ENCODE measurements around the gene RNF144A.

Gene RNF144A

DNA sequence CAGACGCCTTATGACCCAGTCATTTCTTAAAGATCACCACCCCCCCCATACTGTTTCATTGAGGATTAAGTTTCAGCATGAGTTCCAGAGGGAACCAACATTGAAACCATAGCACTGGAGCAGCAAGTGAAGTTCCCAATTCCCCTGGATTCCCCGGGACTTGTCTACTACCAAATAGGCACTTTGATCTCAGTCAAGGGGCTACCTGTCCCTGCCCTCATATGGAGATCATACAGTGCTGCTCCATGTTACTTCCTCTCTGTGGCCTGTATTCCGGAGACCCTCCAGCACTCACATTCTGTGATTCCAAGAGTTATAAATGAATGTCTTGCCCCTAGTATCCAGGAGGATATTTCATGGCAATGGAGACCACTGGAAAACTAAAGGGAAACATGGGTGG, 42.5 kb downstream of the RNF144A start:
- no peak for TF ChIP-seq FOXP2 (optimal IDR thresholded peaks at IDR 0.05; ENCODE audit: borderline replicate concordance, extremely low read depth, extremely low read length, insufficient read depth)
- TF ChIP-seq, protein P1, sequence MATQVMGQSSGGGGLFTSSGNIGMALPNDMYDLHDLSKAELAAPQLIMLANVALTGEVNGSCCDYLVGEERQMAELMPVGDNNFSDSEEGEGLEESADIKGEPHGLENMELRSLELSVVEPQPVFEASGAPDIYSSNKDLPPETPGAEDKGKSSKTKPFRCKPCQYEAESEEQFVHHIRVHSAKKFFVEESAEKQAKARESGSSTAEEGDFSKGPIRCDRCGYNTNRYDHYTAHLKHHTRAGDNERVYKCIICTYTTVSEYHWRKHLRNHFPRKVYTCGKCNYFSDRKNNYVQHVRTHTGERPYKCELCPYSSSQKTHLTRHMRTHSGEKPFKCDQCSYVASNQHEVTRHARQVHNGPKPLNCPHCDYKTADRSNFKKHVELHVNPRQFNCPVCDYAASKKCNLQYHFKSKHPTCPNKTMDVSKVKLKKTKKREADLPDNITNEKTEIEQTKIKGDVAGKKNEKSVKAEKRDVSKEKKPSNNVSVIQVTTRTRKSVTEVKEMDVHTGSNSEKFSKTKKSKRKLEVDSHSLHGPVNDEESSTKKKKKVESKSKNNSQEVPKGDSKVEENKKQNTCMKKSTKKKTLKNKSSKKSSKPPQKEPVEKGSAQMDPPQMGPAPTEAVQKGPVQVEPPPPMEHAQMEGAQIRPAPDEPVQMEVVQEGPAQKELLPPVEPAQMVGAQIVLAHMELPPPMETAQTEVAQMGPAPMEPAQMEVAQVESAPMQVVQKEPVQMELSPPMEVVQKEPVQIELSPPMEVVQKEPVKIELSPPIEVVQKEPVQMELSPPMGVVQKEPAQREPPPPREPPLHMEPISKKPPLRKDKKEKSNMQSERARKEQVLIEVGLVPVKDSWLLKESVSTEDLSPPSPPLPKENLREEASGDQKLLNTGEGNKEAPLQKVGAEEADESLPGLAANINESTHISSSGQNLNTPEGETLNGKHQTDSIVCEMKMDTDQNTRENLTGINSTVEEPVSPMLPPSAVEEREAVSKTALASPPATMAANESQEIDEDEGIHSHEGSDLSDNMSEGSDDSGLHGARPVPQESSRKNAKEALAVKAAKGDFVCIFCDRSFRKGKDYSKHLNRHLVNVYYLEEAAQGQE (IDR thresholded peaks at IDR 0.05; ENCODE audit: insufficient read depth in 1 of 2, low read depth in 2 of 2, low read length in 2 of 2) = no peak
- no peak for TF ChIP-seq POLR2AphosphoS5 (IDR thresholded peaks at IDR 0.05; ENCODE audit: low read depth, low read length)
- no peak for TF ChIP-seq TAF1 (IDR thresholded peaks at IDR 0.05; ENCODE audit: borderline replicate concordance, insufficient read depth, low read length)
- TF ChIP-seq SIN3A (IDR thresholded peaks at IDR 0.05; ENCODE audit: borderline replicate concordance, insufficient read depth, low read length) = no peak

DNA sequence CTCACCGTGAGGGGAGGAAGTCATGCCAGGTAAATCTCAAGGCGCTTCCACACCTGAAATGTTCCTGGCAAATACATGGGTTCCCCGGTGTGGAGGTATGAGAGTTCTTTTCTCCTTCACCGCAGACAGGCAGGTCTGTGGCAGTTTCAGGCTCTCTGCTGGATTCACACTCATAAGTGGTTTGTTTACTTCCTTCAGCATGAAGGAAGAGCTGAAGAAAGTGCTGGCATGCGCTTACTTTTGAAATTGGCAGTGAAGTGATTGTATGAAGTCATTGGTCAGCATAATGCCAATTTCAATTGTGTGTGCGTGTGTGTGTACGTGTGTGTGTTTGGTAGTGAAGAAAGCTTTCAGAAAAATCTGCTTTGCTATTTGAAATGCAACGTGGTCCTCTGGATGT, 43.4 kb downstream of the RNF144A start:
- TF ChIP-seq TAF1 (IDR thresholded peaks at IDR 0.05; ENCODE audit: borderline replicate concordance, insufficient read depth, low read length) (no peak), POLR2AphosphoS5 (IDR thresholded peaks at IDR 0.05; ENCODE audit: low read depth, low read length) (no peak), FOXP2 (optimal IDR thresholded peaks at IDR 0.05; ENCODE audit: borderline replicate concordance, extremely low read depth, extremely low read length, insufficient read depth) (no peak), SIN3A (IDR thresholded peaks at IDR 0.05; ENCODE audit: borderline replicate concordance, insufficient read depth, low read length) (no peak)
- TF ChIP-seq, protein P1 (IDR thresholded peaks at IDR 0.05; ENCODE audit: insufficient read depth in 1 of 2, low read depth in 2 of 2, low read length in 2 of 2) = no peak

DNA sequence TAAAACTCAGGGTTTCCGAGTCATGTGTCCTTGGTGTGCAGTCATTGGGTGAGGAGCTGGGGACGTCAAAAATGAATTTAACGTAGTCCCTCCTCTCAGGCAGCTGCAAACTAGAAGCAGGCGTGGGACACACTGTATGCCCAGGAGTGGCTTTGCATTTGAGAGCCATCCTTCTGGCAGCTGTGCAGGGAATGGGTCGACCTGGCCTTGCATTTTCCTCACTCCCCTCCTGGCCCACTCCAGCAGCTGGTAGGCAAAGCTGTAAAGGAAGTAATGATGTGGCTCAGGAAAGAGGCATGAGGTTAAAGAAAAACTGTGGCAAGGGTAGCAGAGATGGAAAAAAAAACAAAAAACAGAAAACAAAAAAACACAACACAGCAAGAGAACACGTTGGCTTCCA, 46.5 kb downstream of the RNF144A start:
- TF ChIP-seq, protein P1 (IDR thresholded peaks at IDR 0.05; ENCODE audit: insufficient read depth in 1 of 2, low read depth in 2 of 2, low read length in 2 of 2) = no peak
- no peak for TF ChIP-seq TAF1 (IDR thresholded peaks at IDR 0.05; ENCODE audit: borderline replicate concordance, insufficient read depth, low read length)
- TF ChIP-seq POLR2AphosphoS5 (IDR thresholded peaks at IDR 0.05; ENCODE audit: low read depth, low read length) = no peak
- no peak for TF ChIP-seq FOXP2 (optimal IDR thresholded peaks at IDR 0.05; ENCODE audit: borderline replicate concordance, extremely low read depth, extremely low read length, insufficient read depth)
- TF ChIP-seq SIN3A (IDR thresholded peaks at IDR 0.05; ENCODE audit: borderline replicate concordance, insufficient read depth, low read length) = no peak

DNA sequence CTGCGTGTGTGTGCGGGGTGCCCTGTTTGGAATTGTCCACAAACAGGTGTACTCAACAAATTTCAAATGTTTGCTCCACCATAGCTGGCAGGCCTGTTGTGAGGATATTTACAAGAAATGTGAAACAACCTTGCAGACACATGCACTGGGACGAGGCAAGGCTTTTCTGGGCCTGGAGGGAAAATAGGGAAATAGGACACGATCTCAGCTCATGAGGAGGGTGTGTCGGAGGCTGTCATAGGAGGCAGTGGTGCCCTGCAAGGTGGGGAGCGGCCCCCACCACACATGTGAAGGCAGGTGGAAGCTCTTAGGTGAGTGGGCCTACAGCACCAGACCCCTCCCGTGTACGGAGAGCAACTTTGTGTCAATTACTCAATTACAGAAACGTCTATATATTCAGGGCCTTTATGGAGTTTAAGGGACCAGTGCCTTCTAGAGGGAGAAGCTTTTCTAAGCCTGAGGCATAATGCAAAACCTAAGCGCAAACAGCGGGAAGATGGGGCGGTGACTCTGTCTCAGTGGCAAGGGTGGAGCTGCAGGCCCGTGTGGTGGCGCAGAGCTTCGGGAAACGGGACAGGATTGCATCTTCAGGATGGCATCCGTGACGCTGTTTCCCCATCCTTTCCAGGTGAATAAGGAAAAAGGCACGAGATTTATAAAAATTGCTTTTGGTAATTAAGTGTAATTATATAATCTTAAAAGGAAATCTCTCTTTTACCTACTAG, 48.0 kb downstream of the RNF144A start:
- TF ChIP-seq POLR2AphosphoS5 (IDR thresholded peaks at IDR 0.05; ENCODE audit: low read depth, low read length) = no peak
- TF ChIP-seq, protein P1 (IDR thresholded peaks at IDR 0.05; ENCODE audit: insufficient read depth in 1 of 2, low read depth in 2 of 2, low read length in 2 of 2) = no peak
- no peak for TF ChIP-seq TAF1 (IDR thresholded peaks at IDR 0.05; ENCODE audit: borderline replicate concordance, insufficient read depth, low read length)
- no peak for TF ChIP-seq SIN3A (IDR thresholded peaks at IDR 0.05; ENCODE audit: borderline replicate concordance, insufficient read depth, low read length)
- no peak for TF ChIP-seq FOXP2 (optimal IDR thresholded peaks at IDR 0.05; ENCODE audit: borderline replicate concordance, extremely low read depth, extremely low read length, insufficient read depth)
